ENCODE measurements around the gene SYNPR.

DNA sequence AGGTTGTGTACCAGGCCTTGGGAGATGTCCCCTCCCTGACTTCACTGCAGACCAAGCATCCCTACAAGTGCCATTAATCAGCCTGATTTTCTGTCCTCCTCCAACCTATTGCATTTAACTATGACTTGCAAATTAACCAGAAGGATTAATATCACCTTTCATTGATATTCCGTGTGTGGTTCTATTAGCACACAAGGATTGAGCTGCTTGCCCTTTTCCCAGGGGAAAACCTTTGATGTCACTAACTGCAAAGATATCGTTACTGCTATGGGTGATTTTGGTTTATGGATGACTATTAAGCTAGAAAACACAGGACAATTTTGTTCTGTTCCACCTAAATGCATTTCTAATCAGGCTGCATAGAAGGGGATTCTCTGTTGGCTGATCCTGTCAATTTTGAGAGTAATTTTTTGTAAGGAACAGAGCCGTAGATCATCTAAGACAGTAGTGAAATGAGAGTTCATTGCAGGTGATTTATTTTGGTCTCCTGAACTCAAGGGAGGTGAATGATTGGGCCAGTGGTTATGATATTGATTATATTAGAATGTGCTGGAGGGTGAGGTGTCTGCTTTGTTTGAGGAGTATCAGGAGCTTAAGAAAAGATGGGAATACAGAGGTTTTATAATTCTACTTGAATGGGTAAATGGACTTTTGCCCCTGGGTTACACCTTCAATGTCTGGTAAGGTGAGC lies 196.9 kb downstream of the SYNPR start:
- TF ChIP-seq, protein P1, sequence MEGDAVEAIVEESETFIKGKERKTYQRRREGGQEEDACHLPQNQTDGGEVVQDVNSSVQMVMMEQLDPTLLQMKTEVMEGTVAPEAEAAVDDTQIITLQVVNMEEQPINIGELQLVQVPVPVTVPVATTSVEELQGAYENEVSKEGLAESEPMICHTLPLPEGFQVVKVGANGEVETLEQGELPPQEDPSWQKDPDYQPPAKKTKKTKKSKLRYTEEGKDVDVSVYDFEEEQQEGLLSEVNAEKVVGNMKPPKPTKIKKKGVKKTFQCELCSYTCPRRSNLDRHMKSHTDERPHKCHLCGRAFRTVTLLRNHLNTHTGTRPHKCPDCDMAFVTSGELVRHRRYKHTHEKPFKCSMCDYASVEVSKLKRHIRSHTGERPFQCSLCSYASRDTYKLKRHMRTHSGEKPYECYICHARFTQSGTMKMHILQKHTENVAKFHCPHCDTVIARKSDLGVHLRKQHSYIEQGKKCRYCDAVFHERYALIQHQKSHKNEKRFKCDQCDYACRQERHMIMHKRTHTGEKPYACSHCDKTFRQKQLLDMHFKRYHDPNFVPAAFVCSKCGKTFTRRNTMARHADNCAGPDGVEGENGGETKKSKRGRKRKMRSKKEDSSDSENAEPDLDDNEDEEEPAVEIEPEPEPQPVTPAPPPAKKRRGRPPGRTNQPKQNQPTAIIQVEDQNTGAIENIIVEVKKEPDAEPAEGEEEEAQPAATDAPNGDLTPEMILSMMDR (IDR thresholded peaks at IDR 0.05; ENCODE audit: low read length) = no peak
- TF ChIP-seq EZH2 (IDR thresholded peaks at IDR 0.05; ENCODE audit: borderline replicate concordance, low read length) = no peak

Measured in OCI-LY1 (cell line).